ENCODE data around the gene SHLD3. TPM values are rescaled to one million over a fixed set of nuclear protein-coding genes. Genes with fewer than 3 reads are reported as not detected.

The SHLD3 gene
- total RNA-seq, 4 donors from 2014 or later: 0.87 to 5.5 (median 1.5) TPM

DNA sequence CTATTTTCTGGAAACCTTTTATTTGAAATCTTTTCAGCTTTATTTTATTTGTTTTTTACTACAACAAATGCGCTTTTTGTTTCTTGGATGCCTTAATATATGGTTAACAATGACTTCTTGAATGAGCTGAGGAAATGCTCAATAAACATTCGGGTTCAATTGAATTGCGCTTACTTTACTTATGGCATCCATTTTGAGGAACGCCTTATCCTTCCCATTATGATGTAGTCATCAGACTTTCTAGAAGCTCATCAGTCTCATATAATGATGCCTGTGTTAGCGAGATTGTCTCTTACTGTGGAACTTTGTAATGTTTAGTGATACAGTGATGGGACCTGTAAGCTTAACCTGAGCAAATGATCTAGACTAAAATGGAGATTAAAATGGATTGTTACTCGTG is 916 bp downstream of the SHLD3 start:
- TF ChIP-seq EP300 (IDR thresholded peaks at IDR 0.05) (no peak), CTCF (IDR thresholded peaks at IDR 0.05) (no peak), POLR2A (IDR thresholded peaks at IDR 0.05) (no peak)
- no peaks in the 10 kb centered on the region for H3K9me3 ChIP-seq
- peaks cover 6 to 40% (median 18%) of the 10 kb centered on the region in 4 donors for H3K4me1 ChIP-seq
- H3K27ac ChIP-seq: no peak overlapping the region
- H3K36me3 ChIP-seq: peaks cover 0 to 18% (median 0%) of the 10 kb centered on the region in 3 donors
- H3K4me3 ChIP-seq: peak overlapping the region; percentile 72 to 96 (median 84)
- H3K27me3 ChIP-seq: no peaks in the 10 kb centered on the region
- no peak for DNase-seq (ENCODE audit: low spot score in 2 of 2)
- 51 to 61% methylated on average over 6 of the region's 6 CpGs for WGBS, 2 donors

DNA sequence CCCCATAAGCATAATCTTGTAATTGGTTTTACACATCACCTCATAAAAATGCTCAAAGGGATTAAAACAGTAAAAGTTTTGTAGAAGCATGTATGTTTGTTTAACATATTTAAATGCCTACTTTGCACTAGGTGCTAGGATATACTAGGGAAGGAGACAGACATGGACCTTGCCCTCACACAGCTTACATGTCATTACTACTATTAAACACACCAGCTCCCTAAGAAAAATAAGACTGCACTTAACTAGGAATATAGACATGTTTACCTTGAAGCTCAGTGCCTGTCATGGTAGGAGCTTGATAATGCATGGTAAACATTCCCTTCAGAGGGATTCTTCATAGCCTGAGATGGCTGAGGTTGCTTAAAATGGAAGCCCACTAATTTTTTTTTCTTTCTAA is 6.2 kb downstream of the SHLD3 start:
- TF ChIP-seq POLR2A (IDR thresholded peaks at IDR 0.05) (no peak), EP300 (IDR thresholded peaks at IDR 0.05) (no peak), CTCF (IDR thresholded peaks at IDR 0.05) (no peak)

DNA sequence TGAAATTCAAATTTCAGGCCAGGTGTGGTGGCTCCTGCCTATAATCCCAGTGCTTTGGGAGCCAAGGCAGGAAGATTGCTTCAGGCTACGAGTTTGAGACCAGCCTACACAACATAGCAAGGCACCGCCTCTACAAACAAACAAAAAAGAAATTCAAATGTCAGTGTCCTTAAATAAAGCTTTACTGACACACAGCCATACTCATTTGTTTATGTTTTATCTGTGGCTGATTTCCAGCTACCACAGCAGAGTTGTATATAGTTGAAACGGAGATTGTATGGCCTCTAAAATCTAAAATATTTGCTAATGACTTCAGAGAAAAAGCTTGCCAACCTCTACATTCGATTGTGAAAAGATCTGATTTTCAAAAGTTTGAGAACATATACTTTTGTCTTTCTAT is 15.4 kb downstream of the SHLD3 start:
- Histone ChIP-seq H3K36me3 (peaks cover 0 to 72% (median 7%) of the 10 kb centered on the region in 3 donors), H3K4me1 (no peaks in the 10 kb centered on the region), H3K4me3 (no peak overlapping the region), H3K27ac (no peak overlapping the region), H3K9me3 (no peaks in the 10 kb centered on the region), H3K27me3 (no peaks in the 10 kb centered on the region)
- 83 to 96% methylated on average over 4 of the region's 4 CpGs for WGBS, 2 donors
- DNase-seq (ENCODE audit: low spot score in 2 of 2): no peak
- TF ChIP-seq CTCF (IDR thresholded peaks at IDR 0.05) (no peak), EP300 (IDR thresholded peaks at IDR 0.05) (no peak), POLR2A (IDR thresholded peaks at IDR 0.05) (no peak)

More for the DNA sequence above, 6.2 kb downstream of the SHLD3 start:
- Histone ChIP-seq H3K4me3 (no peak overlapping the region), H3K27ac (no peak overlapping the region), H3K9me3 (no peaks in the 10 kb centered on the region), H3K4me1 (peaks cover 0 to 9% (median 1%) of the 10 kb centered on the region in 4 donors), H3K27me3 (no peaks in the 10 kb centered on the region), H3K36me3 (peaks cover 0 to 24% (median 0%) of the 10 kb centered on the region in 3 donors)
- DNase-seq (ENCODE audit: low spot score in 2 of 2): no peak

- Histone ChIP-seq H3K36me3 (peaks cover 0 to 60% (median 0%) of the 10 kb centered on the region in 3 donors), H3K9me3 (no peaks in the 10 kb centered on the region), H3K27ac (no peak overlapping the region), H3K4me3 (no peak overlapping the region), H3K4me1 (no peaks in the 10 kb centered on the region), H3K27me3 (no peaks in the 10 kb centered on the region)
- TF ChIP-seq EP300 (IDR thresholded peaks at IDR 0.05) (no peak), CTCF (IDR thresholded peaks at IDR 0.05) (no peak), POLR2A (IDR thresholded peaks at IDR 0.05) (no peak)
- no peak for DNase-seq (ENCODE audit: low spot score in 2 of 2)
- WGBS, 2 donors: 79 to 87% methylated on average over 2 of the region's 2 CpGs
These were observed 22.1 kb downstream of the SHLD3 start for GRCh38 chr5:65646938-65647337.

GRCh38 chr5:65647941-65648340 is 23.1 kb downstream of the SHLD3 start:
- Histone ChIP-seq H3K27ac (no peak overlapping the region), H3K4me3 (no peak overlapping the region), H3K9me3 (no peaks in the 10 kb centered on the region), H3K27me3 (no peaks in the 10 kb centered on the region), H3K36me3 (peaks cover 0 to 58% (median 0%) of the 10 kb centered on the region in 3 donors), H3K4me1 (no peaks in the 10 kb centered on the region)
- TF ChIP-seq POLR2A (IDR thresholded peaks at IDR 0.05): no peak
- TF ChIP-seq CTCF (IDR thresholded peaks at IDR 0.05): no peak
- TF ChIP-seq EP300 (IDR thresholded peaks at IDR 0.05): no peak
- DNase-seq (ENCODE audit: low spot score in 2 of 2): no peak
